ENCODE measurements around the gene PRKCE.

- TF ChIP-seq CTCF (IDR thresholded peaks at IDR 0.05) = no peak
- no peak for TF ChIP-seq POLR2A (IDR thresholded peaks at IDR 0.05)
These were observed 363.6 kb downstream of the PRKCE start for GRCh38 chr2:46014911-46015654.

Data from body of pancreas (tissue), 4 donors.